Body of pancreas (tissue), 4 donors: ENCODE results near the gene EPHB1. TPM values are rescaled to one million over a fixed set of nuclear protein-coding genes. Genes with fewer than 3 reads are reported as not detected.

Experiments
- ATAC-seq: fragments of 150-250 bp; one replicate; pipeline ENCODE4 v1.9.1; 2016
- DNase-seq, 4 donors: peaks; one replicate each; pipeline ENCODE4 v3.0.0-alpha.2; 2019
- H3K27ac ChIP-seq, 4 donors: fragments of 200-600 bp; sonication (generic); 1 replicate in 3 of 4; 2 replicates in 1 of 4; pipeline versions ENCODE4 v1.5.1 to v1.6.1; 2016 to 2019; ENCODE audit warnings: mild to moderate bottlenecking in 1 of 4, mixed read lengths in 1 of 4, moderate library complexity in 1 of 4
- H3K27me3 ChIP-seq, 2 donors: fragments of 200-600 bp; sonication (generic); one replicate each; pipeline ENCODE4 v1.6.0; 2016; ENCODE audit warnings: mild to moderate bottlenecking in 1 of 2
- H3K36me3 ChIP-seq, 2 donors: fragments of 200-600 bp; sonication (generic); replicated peaks in 1 of 2; 2 replicates each; pipeline ENCODE4 v1.5.1; 2016; ENCODE audit warnings: low read depth in 2 of 2; ENCODE audit not compliant: insufficient read depth in 1 of 2
- H3K4me1 ChIP-seq: fragments of 200-600 bp; sonication (generic); one replicate; pipeline ENCODE4 v1.6.0; 2016
- H3K4me3 ChIP-seq, 2 donors: fragments of 200-600 bp; sonication (generic); 1 replicate in 1 of 2; 2 replicates in 1 of 2; pipeline ENCODE4 v1.5.1; 2016 to 2019
- H3K9me3 ChIP-seq, 3 donors: fragments of 200-600 bp; sonication (generic); 1 replicate in 2 of 3; 2 replicates in 1 of 3; pipeline ENCODE4 v1.5.1; 2016
- POLR2A ChIP-seq, 3 donors: fragments of 450-650 bp; IDR thresholded peaks; one replicate each; pipeline ENCODE4 v1.6.1; 2016; ENCODE audit warnings: antibody characterized with exemption in 3 of 3, mild to moderate bottlenecking in 2 of 3
- WGBS, 2 donors: methylation state at CpG; one replicate each; pipeline ENCODE4 v1.1.5; 2017; 5-methylcytosine and 5-hydroxymethylcytosine counted together
- intact Hi-C: fragments of 100-400 bp; cut with DNase I; formaldehyde crosslinking; loops from one replicate; pipeline ENCODE4 v1.15.1; 2023
- small RNA-seq: library from RNA; depleted of rRNA; stranded (forward); fragments of <200 nt; gene quantifications from one replicate; pipeline ENCODE3, GENCODE V24; 2016
- total RNA-seq, 2 donors: library from RNA; depleted of rRNA; stranded (reverse); fragments of >200 nt; gene quantifications; one replicate each; pipeline ENCODE4 v1.1.0, GENCODE V29; 2016
- TF ChIP-seq, protein P1 (sequence below), 7 experiments: fragments of 450-650 bp in 4 of 7; fragments of 200-600 bp in 3 of 7; sonication (generic) in 3 of 7; IDR thresholded peaks; one replicate each; pipeline ENCODE4 v1.5.1; 2016 to 2019; ENCODE audit warnings: antibody characterized with exemption in 7 of 7

The EPHB1 gene
- total RNA-seq, 2 donors from 2014 or later, result 1.3 TPM; not detected in 1

DNA sequence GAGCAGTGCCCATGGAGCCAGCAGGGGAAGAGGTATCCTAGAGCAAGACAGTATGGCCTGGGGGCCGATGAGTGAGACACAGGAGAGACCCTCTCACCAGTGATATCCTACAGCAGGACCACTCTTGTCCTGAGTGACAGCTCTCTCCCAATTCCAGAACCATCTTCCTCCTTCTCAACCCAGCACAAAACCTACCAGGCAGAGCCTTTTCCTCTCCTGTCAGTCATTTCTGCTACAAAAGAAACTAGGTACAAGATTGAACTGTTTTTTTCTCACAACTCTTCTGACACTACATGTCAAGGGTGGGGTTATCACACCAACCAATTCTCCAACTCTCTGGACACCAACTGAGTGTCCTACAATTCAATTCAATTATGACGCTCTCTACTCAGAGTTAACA is 506.6 kb downstream of the EPHB1 start:
- intact Hi-C loops, result no loop called here
- no peaks in the 10 kb centered on the region for H3K9me3 ChIP-seq
- ATAC-seq (no peak), DNase-seq (no peak)
- TF ChIP-seq POLR2A (IDR thresholded peaks at IDR 0.05), result no peak
- TF ChIP-seq, protein P1, sequence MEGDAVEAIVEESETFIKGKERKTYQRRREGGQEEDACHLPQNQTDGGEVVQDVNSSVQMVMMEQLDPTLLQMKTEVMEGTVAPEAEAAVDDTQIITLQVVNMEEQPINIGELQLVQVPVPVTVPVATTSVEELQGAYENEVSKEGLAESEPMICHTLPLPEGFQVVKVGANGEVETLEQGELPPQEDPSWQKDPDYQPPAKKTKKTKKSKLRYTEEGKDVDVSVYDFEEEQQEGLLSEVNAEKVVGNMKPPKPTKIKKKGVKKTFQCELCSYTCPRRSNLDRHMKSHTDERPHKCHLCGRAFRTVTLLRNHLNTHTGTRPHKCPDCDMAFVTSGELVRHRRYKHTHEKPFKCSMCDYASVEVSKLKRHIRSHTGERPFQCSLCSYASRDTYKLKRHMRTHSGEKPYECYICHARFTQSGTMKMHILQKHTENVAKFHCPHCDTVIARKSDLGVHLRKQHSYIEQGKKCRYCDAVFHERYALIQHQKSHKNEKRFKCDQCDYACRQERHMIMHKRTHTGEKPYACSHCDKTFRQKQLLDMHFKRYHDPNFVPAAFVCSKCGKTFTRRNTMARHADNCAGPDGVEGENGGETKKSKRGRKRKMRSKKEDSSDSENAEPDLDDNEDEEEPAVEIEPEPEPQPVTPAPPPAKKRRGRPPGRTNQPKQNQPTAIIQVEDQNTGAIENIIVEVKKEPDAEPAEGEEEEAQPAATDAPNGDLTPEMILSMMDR (IDR thresholded peaks at IDR 0.05), result no peak
- peaks cover 0 to 4% of the 10 kb centered on the region in 2 donors for H3K27me3 ChIP-seq
- H3K27ac ChIP-seq, result no peak overlapping the region
- H3K4me1 ChIP-seq, result no peaks in the 10 kb centered on the region
- WGBS, 2 donors, result 77 to 84% methylated on average over 2 of the region's 2 CpGs
- H3K36me3 ChIP-seq, result no peaks in the 10 kb centered on the region
- H3K4me3 ChIP-seq, result no peak overlapping the region

DNA sequence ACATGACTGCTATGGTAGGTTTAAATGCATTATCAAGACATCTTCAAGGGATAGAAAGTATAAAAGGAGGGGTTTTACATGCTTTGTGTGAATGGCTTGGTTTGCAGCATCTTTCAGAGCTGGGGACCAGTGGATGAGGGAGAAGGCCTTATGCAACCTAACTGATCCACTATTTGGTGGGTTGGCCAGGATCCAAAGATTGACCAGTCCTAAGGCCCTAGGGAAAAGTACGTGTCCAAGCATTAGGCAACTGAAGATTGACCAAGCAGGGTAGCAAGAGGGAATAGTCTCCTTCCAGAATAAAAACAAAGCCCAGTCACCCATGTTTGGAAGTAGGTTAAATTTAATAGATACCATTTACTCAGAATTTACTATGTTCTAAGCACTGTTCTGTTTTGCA is 509.3 kb downstream of the EPHB1 start:
- H3K27me3 ChIP-seq, result no peaks in the 10 kb centered on the region
- no peaks in the 10 kb centered on the region for H3K9me3 ChIP-seq
- TF ChIP-seq, protein P1 (IDR thresholded peaks at IDR 0.05), result no peak
- TF ChIP-seq POLR2A (IDR thresholded peaks at IDR 0.05), result no peak
- no peak overlapping the region for H3K4me3 ChIP-seq
- no peaks in the 10 kb centered on the region for H3K4me1 ChIP-seq
- H3K27ac ChIP-seq, result no peak overlapping the region
- DNase-seq (no peak), ATAC-seq (no peak)
- H3K36me3 ChIP-seq, result no peaks in the 10 kb centered on the region
- 50 to 62% methylated on average over 1 of the region's 1 CpG for WGBS, 2 donors
- intact Hi-C loops, result no loop called here

Small RNAs within 50 kb of the gene (small RNA-seq; reads per million reads assigned to genes)
- gene RNA5SP141 (not detected), gene RNU6-1174P (not detected)

Other genes starting within 250 kb of the EPHB1 start
- under 1 TPM in 1 of 2 donors, not detected in 1; 0.26 TPM for gene KY, start 144.2 kb upstream of the EPHB1 start, total RNA-seq